Activated naive CD4-positive, alpha-beta T cell (primary cell): ENCODE data around the gene SRSF7.

Experiments used
- DNase-seq, 4 experiments: peaks; one replicate each; lab custom pipeline; 2025; lab: John Stamatoyannopoulos, UW

Gene SRSF7

DNA sequence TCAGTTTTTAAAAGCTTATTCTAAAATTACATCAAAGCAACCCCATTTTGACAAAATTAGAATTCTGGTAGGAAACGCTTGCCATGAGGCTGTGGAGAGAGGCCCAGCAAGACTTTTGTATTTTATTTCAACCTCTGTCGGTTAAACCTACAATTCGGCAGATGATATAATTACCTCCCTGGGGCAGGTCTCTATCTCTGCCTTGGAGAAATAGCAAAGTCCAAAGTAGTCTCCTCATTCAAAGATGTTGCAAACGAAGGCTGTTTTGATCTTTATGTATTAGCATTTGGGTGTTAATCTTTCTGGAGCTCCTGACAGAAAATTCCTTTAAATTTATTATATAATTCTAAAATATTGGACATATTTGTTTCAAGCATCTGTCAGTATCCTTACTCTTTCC is 49.6 kb downstream of the SRSF7 start:
- DNase-seq, result no peak

GRCh38 chr2:38700881-38701458 is 50.2 kb downstream of the SRSF7 start:
- no peak for DNase-seq

DNA sequence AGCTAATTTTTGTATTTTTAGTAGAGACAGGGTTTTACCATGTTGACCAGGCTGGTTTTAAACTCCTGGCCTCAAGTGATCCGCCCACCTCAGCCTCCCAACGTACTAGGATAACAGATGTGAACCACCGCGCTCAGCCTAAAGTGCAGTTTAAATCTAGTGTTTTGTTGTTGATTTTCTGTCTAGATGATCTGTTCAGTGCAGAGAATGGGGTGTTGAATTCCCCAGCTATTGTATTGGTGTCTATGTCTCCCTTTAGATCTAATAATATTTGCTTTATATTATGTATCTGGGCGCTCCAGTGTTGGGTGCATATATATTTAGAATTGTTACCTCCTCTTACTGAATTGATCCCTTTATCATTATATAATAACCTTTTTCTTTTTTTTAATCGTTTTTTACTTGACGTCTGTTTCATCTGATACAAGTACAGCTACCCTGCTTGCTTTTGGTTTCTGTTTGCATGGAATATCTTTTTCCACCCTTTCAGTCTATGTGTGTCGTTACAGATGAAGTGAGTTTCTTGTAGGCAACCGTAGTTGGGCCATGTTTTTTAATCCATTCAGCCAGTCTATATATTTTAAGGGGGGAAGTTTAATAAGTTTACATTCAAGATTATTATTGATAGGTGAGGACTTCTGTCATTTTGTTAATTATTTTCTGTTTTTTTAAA is 50.9 kb downstream of the SRSF7 start:
- no peak for DNase-seq

DNA sequence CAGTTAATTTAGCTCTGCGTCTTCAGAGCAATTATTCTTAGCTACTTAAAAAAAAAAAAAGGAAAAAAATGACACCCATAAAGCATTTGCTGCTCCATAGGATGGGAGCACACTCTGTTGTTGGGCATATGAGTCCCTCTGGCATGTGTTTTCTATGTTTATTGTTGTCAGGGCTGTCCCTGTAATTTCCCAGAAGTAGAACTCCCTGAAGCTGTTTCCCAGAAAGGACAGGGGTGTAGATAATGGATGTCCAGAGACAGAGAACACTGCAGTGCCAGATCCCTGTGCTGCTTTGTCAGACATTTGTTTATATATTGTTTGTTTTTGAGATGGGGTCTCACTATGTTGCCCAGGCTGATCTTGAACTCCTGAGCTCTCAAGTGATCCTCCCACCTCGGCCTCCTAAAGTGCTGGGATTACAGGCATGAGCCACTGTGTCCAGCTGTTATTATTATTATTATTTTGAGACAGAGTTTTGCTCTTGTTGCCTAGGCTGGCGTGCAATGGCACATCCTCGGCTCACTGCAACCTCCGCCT is 52.6 kb downstream of the SRSF7 start:
- DNase-seq, result no peak

DNA sequence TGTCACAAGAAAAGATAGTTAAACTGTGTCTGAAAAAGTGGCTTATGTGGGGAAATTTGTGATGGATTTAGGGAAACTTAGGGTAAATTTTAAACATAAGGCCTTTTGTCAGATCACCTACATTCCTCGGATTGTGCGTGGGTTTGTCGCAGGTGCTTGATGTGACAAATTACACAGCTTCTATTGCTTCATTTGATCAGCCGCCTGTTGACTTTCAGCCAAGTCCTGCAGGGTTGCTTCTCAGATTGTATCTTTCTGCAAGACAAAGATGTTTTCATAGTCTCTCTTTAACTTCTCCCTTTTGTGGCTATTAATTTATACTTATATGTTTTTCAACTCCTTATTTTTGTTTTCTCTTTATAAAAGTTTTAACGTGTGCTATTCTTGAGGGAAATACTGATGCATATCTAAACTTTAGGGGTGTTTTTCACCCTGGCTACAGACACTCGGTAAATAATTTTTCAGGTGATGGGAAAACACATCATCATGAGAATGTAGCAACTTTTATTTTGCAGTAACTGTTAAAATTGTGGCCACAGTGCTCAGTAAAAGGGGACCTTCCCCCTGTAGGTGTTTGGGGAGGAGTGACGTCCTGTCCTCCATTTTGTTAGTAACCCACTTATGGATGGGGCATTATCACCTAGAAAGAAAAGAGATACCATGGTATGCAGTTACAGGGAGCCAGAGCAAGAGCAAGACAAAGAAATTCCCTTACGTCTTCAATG is 53.9 kb downstream of the SRSF7 start:
- DNase-seq, result no peak
